Naive thymus-derived CD4-positive, alpha-beta T cell (primary cell): ENCODE measurements around the gene TMEM41B. TPM values are rescaled to one million over a fixed set of nuclear protein-coding genes. Genes with fewer than 3 reads are reported as not detected.
"Not testable (repeated sequence)": the region's sequence is repeated elsewhere in the genome, so short reads cannot be mapped to it uniquely, and the experiment has no call there.

ENCODE experiments used
- ATAC-seq: fragments of 150-1000 bp; cut with Tn5 transposase; 2 replicates; pipeline ENCODE4 v1.10.0; 2021; ENCODE audit warnings: mild to moderate bottlenecking, moderate library complexity
- CTCF ChIA-PET: fragments of 350-600 bp; sonication (Branson Sonifier 250); formaldehyde crosslinking; loops from one replicate; lab custom pipeline; 2021; ENCODE audit warnings: antibody characterized with exemption; lab: Charles Lee
- POLR2A ChIA-PET: fragments of 350-600 bp; sonication (Branson Sonifier 250); formaldehyde crosslinking; loops from one replicate; lab custom pipeline; 2021; ENCODE audit warnings: antibody characterized with exemption, inconsistent platforms; lab: Charles Lee
- DNase-seq, 9 donors: peaks; one replicate each; pipeline versions ENCODE4 v3.0.0 to v3.0.0-alpha.2; 2020 to 2022; ENCODE audit warnings: mixed read lengths in 1 of 9
- H3K27ac ChIP-seq: one replicate; pipeline ENCODE4 v1.7.0; 2013; ENCODE audit warnings: mild to moderate bottlenecking, low read depth, low read length, moderate library complexity
- H3K27me3 ChIP-seq, 2 donors: one replicate each; pipeline ENCODE4 v1.7.0; 2013; ENCODE audit warnings: low read length in 2 of 2, mild to moderate bottlenecking in 2 of 2, moderate library complexity in 2 of 2; ENCODE audit not compliant: control insufficient read depth in 2 of 2, insufficient read depth in 2 of 2
- H3K36me3 ChIP-seq, 3 experiments: 1 replicate in 2 of 3; 2 replicates in 1 of 3; pipeline ENCODE4 v1.7.0; 2013; ENCODE audit warnings: low read length in 3 of 3, mild to moderate bottlenecking in 3 of 3, moderate library complexity in 1 of 3; ENCODE audit not compliant: insufficient read depth in 3 of 3, control insufficient read depth in 2 of 3
- H3K4me1 ChIP-seq, 2 donors: one replicate each; pipeline ENCODE4 v1.7.0; 2013; ENCODE audit warnings: low read length in 2 of 2, mild to moderate bottlenecking in 2 of 2, moderate library complexity in 1 of 2; ENCODE audit not compliant: control insufficient read depth in 2 of 2, insufficient read depth in 2 of 2
- H3K4me3 ChIP-seq: 2 replicates; pipeline ENCODE4 v1.7.0; 2013; ENCODE audit warnings: mild to moderate bottlenecking, low read length
- H3K9me3 ChIP-seq, 3 experiments: 1 replicate in 2 of 3; 2 replicates in 1 of 3; pipeline ENCODE4 v1.7.0; 2013; ENCODE audit warnings: low read length in 3 of 3; ENCODE audit not compliant: control insufficient read depth in 2 of 3
- H3K27ac Mint-ChIP-seq, 9 donors: one replicate each; pipeline ENCODE4 v1.8.0; 2020 to 2022; ENCODE audit warnings: mixed read lengths in 9 of 9, mild to moderate bottlenecking in 8 of 9, moderate library complexity in 5 of 9, inconsistent platforms in 2 of 9
- H3K27me3 Mint-ChIP-seq, 5 donors: one replicate each; pipeline ENCODE4 v1.8.0; 2021 to 2022; ENCODE audit warnings: mixed read lengths in 5 of 5, mild to moderate bottlenecking in 1 of 5
- H3K36me3 Mint-ChIP-seq, 5 donors: one replicate each; pipeline ENCODE4 v1.8.0; 2020 to 2022; ENCODE audit warnings: mixed read lengths in 5 of 5, mild to moderate bottlenecking in 3 of 5, inconsistent platforms in 1 of 5
- H3K4me1 Mint-ChIP-seq, 7 donors: one replicate each; pipeline ENCODE4 v1.8.0; 2020 to 2022; ENCODE audit warnings: mixed read lengths in 7 of 7, mild to moderate bottlenecking in 3 of 7, inconsistent platforms in 1 of 7
- H3K4me3 Mint-ChIP-seq, 10 donors: one replicate each; pipeline ENCODE4 v1.8.0; 2020 to 2022; ENCODE audit warnings: mild to moderate bottlenecking in 10 of 10, mixed read lengths in 10 of 10, moderate library complexity in 6 of 10, inconsistent platforms in 2 of 10
- H3K9me3 Mint-ChIP-seq, 11 donors: one replicate each; pipeline ENCODE4 v1.8.0; 2020 to 2022; ENCODE audit warnings: mixed read lengths in 11 of 11, mild to moderate bottlenecking in 4 of 11, inconsistent platforms in 1 of 11, moderate library complexity in 1 of 11
- intact Hi-C, 2 donors: fragments of 100-400 bp; cut with micrococcal nuclease; formaldehyde crosslinking; loops; one replicate each; pipeline ENCODE4 v1.15.1; 2023
- polyA plus RNA-seq, 2 donors: library from polyadenylated mRNA; unstranded; fragments of 300-500 nt; fragmentation: Illumina TruSeq; gene quantifications; one replicate each; pipeline ENCODE4 v1.2.3, GENCODE V29; 2021
- total RNA-seq, 6 experiments: library from RNA in 5 of 6; stranded (reverse) in 5 of 6; gene quantifications; 1 replicate in 5 of 6; 2 replicates in 1 of 6; pipeline ENCODE4 v1.2.3 and lab custom pipeline; 2021 to 2026

TMEM41B gene
- total and polyA plus RNA-seq, 7 experiments from 2014 or later: 10.5 to 73.7 (median 37.0) TPM

- DNase-seq (no peak), ATAC-seq (no peak)
- H3K4me1 Mint-ChIP-seq: peaks cover 28 to 68% (median 55%) of the 10 kb centered on the region in 7 donors
- Histone ChIP-seq H3K27me3 (no peaks in the 10 kb centered on the region), H3K4me3 (no peak overlapping the region), H3K4me1 (peaks cover 11 to 37% of the 10 kb centered on the region in 2 donors), H3K27ac (no peak overlapping the region), H3K36me3 (peaks cover 0 to 5% (median 0%) of the 10 kb centered on the region in 3 experiments), H3K9me3 (no peaks in the 10 kb centered on the region)
- intact Hi-C loops: loop anchor here (1.0 to 5.0 kb wide), 4 partner anchors 10 to 1037 kb away; no protein-coding TSS in a partner anchor
- H3K27ac Mint-ChIP-seq: peak overlapping the region in 7 of 9 donors; percentile 0 to 83 (median 56)
- peaks cover 0 to 14% (median 0%) of the 10 kb centered on the region in 5 donors for H3K27me3 Mint-ChIP-seq
- peaks cover 0 to 16% (median 11%) of the 10 kb centered on the region in 5 donors for H3K36me3 Mint-ChIP-seq
- H3K9me3 Mint-ChIP-seq: peaks cover 0 to 5% (median 0%) of the 10 kb centered on the region in 11 donors
- POLR2A ChIA-PET: interaction anchor here (1.0 to 2.5 kb wide), 4 partner anchors 8 to 201 kb away, joined by 3 to 11 read pairs (median 4); partner anchors contain the start of gene ZNF143
- peak overlapping the region; percentile 14 to 73 (median 59) for H3K4me3 Mint-ChIP-seq
- CTCF ChIA-PET: interaction anchor here (0.7 to 1.7 kb wide), 4 partner anchors 20 to 246 kb away, joined by 3 to 5 read pairs (median 4); no protein-coding TSS in a partner anchor
Measured at GRCh38 chr11:9259981-9260837, 54.2 kb downstream of the TMEM41B start.

GRCh38 chr11:9258279-9258678, 56.1 kb downstream of the TMEM41B start:
- CTCF ChIA-PET, H3K9me3 ChIP-seq, ATAC-seq, H3K4me3 ChIP-seq, DNase-seq, H3K9me3 Mint-ChIP-seq, H3K36me3 ChIP-seq, H3K27me3 Mint-ChIP-seq, H3K27me3 ChIP-seq, H3K27ac ChIP-seq, H3K4me3 Mint-ChIP-seq, intact Hi-C loops: not testable (repeated sequence)
- H3K27ac Mint-ChIP-seq: peak overlapping the region in 4 of 9 donors; percentile 17 to 59 (median 38)
- peaks cover 28 to 73% (median 58%) of the 10 kb centered on the region in 7 donors for H3K4me1 Mint-ChIP-seq
- peaks cover 0 to 21% (median 18%) of the 10 kb centered on the region in 5 donors for H3K36me3 Mint-ChIP-seq
- H3K4me1 ChIP-seq: peaks cover 11 to 42% of the 10 kb centered on the region in 2 donors
- POLR2A ChIA-PET: interaction anchor here (1.2 kb wide), 1 partner anchor 13 kb away, joined by 3 read pairs; no protein-coding TSS in a partner anchor

GRCh38 chr11:9254416-9254815, 60.0 kb downstream of the TMEM41B start:
- no peaks in the 10 kb centered on the region for H3K27me3 ChIP-seq
- H3K9me3 Mint-ChIP-seq: peaks cover 0 to 8% (median 0%) of the 10 kb centered on the region in 11 donors
- no peak overlapping the region for H3K27ac ChIP-seq
- peaks cover 11 to 44% of the 10 kb centered on the region in 2 donors for H3K4me1 ChIP-seq
- intact Hi-C loops: loop anchor here (5.0 kb wide), 3 partner anchors 87 to 572 kb away; partner anchors contain the start of genes IPO7 (in 1 of the 2), RPL27A (in 1 of the 2) and TRIM66 (in 1 of the 2)
- peak overlapping the region in 7 of 9 donors; percentile 32 to 72 (median 52) for H3K27ac Mint-ChIP-seq
- no peak overlapping the region for H3K4me3 ChIP-seq
- H3K27me3 Mint-ChIP-seq: no peaks in the 10 kb centered on the region
- ATAC-seq: no peak
- no peak for DNase-seq
- H3K9me3 ChIP-seq: no peaks in the 10 kb centered on the region
- CTCF ChIA-PET: interaction anchor here (0.9 kb wide), 1 partner anchor 10 kb away, joined by 3 read pairs; the partner anchor contains the start of gene DENND5A
- H3K4me1 Mint-ChIP-seq: peaks cover 24 to 75% (median 53%) of the 10 kb centered on the region in 7 donors
- H3K4me3 Mint-ChIP-seq: peak overlapping the region in 1 of 10 donors; percentile 4
- POLR2A ChIA-PET: interaction anchor here (0.6 to 0.9 kb wide), 3 partner anchors 11 to 23 kb away, joined by 3 read pairs; partner anchors contain the start of gene DENND5A
- no peaks in the 10 kb centered on the region for H3K36me3 ChIP-seq
- peaks cover 0 to 21% (median 18%) of the 10 kb centered on the region in 5 donors for H3K36me3 Mint-ChIP-seq

GRCh38 chr11:9253086-9253485, 61.3 kb downstream of the TMEM41B start:
- H3K9me3 ChIP-seq: no peaks in the 10 kb centered on the region
- no peaks in the 10 kb centered on the region for H3K36me3 ChIP-seq
- Mint-ChIP-seq H3K27me3 (no peaks in the 10 kb centered on the region), H3K36me3 (peaks cover 0 to 15% (median 13%) of the 10 kb centered on the region in 5 donors), H3K4me1 (peaks cover 35 to 75% (median 55%) of the 10 kb centered on the region in 7 donors), H3K9me3 (peaks cover 0 to 2% (median 0%) of the 10 kb centered on the region in 11 donors), H3K4me3 (peak overlapping the region in 7 of 10 donors; percentile 25 to 66 (median 41)), H3K27ac (peak overlapping the region; percentile 13 to 90 (median 77))
- POLR2A ChIA-PET: interaction anchor here (0.5 to 1.2 kb wide), 4 partner anchors 28 to 61 kb away, joined by 3 to 5 read pairs (median 3); no protein-coding TSS in a partner anchor
- H3K27me3 ChIP-seq: no peaks in the 10 kb centered on the region
- H3K4me3 ChIP-seq: no peak overlapping the region
- CTCF ChIA-PET: interaction anchor here (1.0 to 1.5 kb wide), 2 partner anchors 11 to 60 kb away, joined by 4 to 5 read pairs; partner anchors contain the start of gene DENND5A
- no peak overlapping the region for H3K27ac ChIP-seq
- H3K4me1 ChIP-seq: peaks cover 11 to 55% of the 10 kb centered on the region in 2 donors
- intact Hi-C loops: loop anchor here (5.0 kb wide), 3 partner anchors 86 to 571 kb away; partner anchors contain the start of genes IPO7 (in 1 of the 2), RPL27A (in 1 of the 2) and TRIM66 (in 1 of the 2)
- ATAC-seq (no peak), DNase-seq (no peak)

GRCh38 chr11:9251311-9251710, 63.1 kb downstream of the TMEM41B start:
- Histone ChIP-seq H3K36me3 (no peaks in the 10 kb centered on the region), H3K4me1 (peaks cover 11 to 67% of the 10 kb centered on the region in 2 donors), H3K4me3 (no peak overlapping the region), H3K27ac (peak overlapping the region; percentile 8), H3K27me3 (no peaks in the 10 kb centered on the region), H3K9me3 (no peaks in the 10 kb centered on the region)
- ATAC-seq (peak; percentile 31), DNase-seq (peak in 6 of 9 donors; percentile 14 to 55 (median 29))
- CTCF ChIA-PET: interaction anchor here (0.8 to 1.0 kb wide), 2 partner anchors 37 to 85 kb away, joined by 3 read pairs; no protein-coding TSS in a partner anchor
- peaks cover 0 to 2% (median 0%) of the 10 kb centered on the region in 11 donors for H3K9me3 Mint-ChIP-seq
- no peaks in the 10 kb centered on the region for H3K27me3 Mint-ChIP-seq
- H3K4me3 Mint-ChIP-seq: peak overlapping the region; percentile 34 to 81 (median 68)
- POLR2A ChIA-PET: interaction anchor here (0.6 to 2.9 kb wide), 10 partner anchors 10 to 209 kb away, joined by 3 to 15 read pairs (median 6); partner anchors contain the start of genes DENND5A and ZNF143
- peaks cover 0 to 18% (median 9%) of the 10 kb centered on the region in 5 donors for H3K36me3 Mint-ChIP-seq
- peak overlapping the region; percentile 70 to 94 (median 83) for H3K27ac Mint-ChIP-seq
- H3K4me1 Mint-ChIP-seq: peaks cover 44 to 85% (median 67%) of the 10 kb centered on the region in 7 donors
- intact Hi-C loops: loop anchor here (2.0 to 5.0 kb wide), 5 partner anchors 21 to 569 kb away; partner anchors contain the start of genes IPO7 (in 1 of the 2), RPL27A (in 1 of the 2) and TRIM66 (in 1 of the 2)
